Adipocyte (in vitro differentiated cells): Measurements from ENCODE around the gene DZIP1.

Experiments
- DNase-seq: peaks from one replicate; pipeline ENCODE4 v3.0.0-alpha.2; 2015; ENCODE audit warnings: low read depth
- H3K27me3 ChIP-seq: replicated peaks from 2 replicates; pipeline ENCODE4 v1.7.0; 2013; ENCODE audit warnings: mild to moderate bottlenecking, low read length, moderate library complexity; ENCODE audit not compliant: control insufficient read depth, insufficient read depth
- H3K36me3 ChIP-seq: 2 replicates; pipeline ENCODE4 v1.7.0; 2013; ENCODE audit warnings: low read length, mild to moderate bottlenecking, moderate library complexity; ENCODE audit not compliant: control insufficient read depth, insufficient read depth, severe bottlenecking
- H3K4me1 ChIP-seq: 2 replicates; pipeline ENCODE4 v1.7.0; 2013; ENCODE audit warnings: mild to moderate bottlenecking, low read length, moderate library complexity; ENCODE audit not compliant: control insufficient read depth, insufficient read depth
- H3K4me3 ChIP-seq: 2 replicates; pipeline ENCODE4 v1.7.0; 2013; ENCODE audit warnings: mild to moderate bottlenecking, low read length, moderate library complexity
- H3K9ac ChIP-seq: 2 replicates; pipeline ENCODE4 v1.7.0; 2013; ENCODE audit warnings: mild to moderate bottlenecking, low read length, moderate library complexity
- H3K9me3 ChIP-seq: 2 replicates; pipeline ENCODE4 v1.7.0; 2013; ENCODE audit warnings: mild to moderate bottlenecking, low read length, moderate library complexity; ENCODE audit not compliant: control insufficient read depth

The DZIP1 gene

DNA sequence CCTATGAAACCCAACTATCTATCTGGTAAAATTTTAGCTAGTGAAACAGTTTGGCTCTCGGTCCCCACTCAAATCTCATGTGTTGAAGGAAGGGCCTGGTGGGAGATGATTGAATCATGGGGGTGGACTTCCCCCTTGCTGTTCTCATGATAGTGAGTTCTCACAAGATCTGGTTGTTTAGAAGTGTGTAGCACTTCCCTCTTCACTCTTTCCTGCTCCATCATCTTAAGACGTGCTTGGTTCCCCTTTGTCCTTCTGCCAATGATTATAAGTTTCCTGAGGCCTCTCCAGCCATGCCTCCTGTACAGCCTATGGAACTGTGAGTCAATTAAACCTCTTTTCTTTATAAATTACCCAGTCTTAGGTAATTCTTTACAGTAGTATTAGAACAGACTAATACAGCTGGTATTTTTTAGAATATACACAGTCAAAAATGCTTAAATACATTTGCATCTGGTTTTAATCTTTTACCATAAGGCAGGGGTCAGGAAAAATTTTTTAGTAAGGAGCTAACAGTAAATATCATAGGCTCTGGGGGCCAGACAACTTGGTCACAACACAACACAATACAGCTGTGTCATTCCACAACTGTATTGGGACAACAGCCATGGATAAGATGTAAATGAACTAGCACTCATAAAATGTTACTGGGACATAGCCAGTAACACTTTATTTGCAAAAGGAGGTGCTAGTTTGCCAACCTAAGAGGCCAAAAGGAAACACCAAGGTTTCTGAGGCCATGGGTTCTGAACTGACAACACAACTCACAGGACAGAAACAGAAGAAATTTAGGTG, 24.3 kb downstream of the DZIP1 start:
- peaks cover 75% of the 10 kb centered on the region for H3K36me3 ChIP-seq
- DNase-seq, result no peak

DNA sequence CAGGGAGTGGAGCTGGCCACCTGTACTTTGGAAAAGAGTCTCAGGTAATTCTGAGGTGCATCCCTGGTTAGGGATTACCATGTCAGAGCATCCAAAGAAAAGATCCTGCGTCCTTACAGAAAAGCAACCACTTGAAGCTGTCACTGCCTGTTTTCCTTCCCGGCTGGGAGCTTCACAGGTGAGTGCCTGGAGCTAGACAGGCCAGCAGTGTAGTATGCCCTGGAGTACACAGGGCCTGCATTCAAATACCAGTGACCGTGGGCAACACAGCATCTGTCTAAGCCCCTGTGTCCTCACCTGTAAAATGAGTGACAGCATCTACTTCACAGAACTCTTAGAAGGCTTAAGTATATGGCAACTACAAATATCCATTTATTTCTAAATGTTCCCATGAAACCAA, 29.0 kb downstream of the DZIP1 start:
- peaks cover 71% of the 10 kb centered on the region for H3K36me3 ChIP-seq
- no peak overlapping the region for H3K9ac ChIP-seq
- no peaks in the 10 kb centered on the region for H3K9me3 ChIP-seq
- no peak overlapping the region for H3K4me3 ChIP-seq
- DNase-seq, result no peak
- no peaks in the 10 kb centered on the region for H3K27me3 ChIP-seq
- no peaks in the 10 kb centered on the region for H3K4me1 ChIP-seq

More for the DNA sequence above, 24.3 kb downstream of the DZIP1 start:
- Histone ChIP-seq H3K27me3 (no peaks in the 10 kb centered on the region), H3K4me3 (no peak overlapping the region), H3K9ac (no peak overlapping the region), H3K4me1 (no peaks in the 10 kb centered on the region), H3K9me3 (no peaks in the 10 kb centered on the region)

DNA sequence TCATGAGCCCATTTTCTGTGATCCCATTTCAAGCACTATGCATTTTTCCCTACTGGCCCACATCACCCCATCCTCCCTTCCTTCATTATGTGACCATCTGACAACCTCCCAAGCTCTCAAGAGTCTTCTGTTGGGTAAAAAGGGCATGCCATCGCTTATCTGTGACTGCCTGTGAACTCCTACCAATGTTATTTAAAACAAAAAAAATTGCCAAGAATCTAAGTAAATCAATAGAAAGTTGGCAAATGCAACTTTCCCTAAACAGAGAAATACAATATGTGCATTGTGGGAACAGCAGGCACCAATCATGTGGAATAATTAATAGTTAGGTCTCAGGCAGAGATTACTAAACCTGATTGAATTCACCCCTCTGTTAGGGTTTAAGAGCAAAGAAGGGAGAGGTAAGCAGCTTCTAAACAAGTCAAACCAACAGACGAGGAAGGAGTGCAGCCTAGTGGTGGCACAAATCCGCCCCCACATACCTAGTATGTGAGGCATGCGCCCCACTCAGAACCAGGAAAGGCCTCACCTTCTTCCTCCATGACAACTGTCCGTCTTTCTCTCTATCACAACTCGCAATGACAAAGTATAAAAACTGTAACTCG, 29.8 kb downstream of the DZIP1 start:
- DNase-seq, result no peak
- Histone ChIP-seq H3K36me3 (peaks cover 70% of the 10 kb centered on the region), H3K4me3 (no peak overlapping the region)

DNA sequence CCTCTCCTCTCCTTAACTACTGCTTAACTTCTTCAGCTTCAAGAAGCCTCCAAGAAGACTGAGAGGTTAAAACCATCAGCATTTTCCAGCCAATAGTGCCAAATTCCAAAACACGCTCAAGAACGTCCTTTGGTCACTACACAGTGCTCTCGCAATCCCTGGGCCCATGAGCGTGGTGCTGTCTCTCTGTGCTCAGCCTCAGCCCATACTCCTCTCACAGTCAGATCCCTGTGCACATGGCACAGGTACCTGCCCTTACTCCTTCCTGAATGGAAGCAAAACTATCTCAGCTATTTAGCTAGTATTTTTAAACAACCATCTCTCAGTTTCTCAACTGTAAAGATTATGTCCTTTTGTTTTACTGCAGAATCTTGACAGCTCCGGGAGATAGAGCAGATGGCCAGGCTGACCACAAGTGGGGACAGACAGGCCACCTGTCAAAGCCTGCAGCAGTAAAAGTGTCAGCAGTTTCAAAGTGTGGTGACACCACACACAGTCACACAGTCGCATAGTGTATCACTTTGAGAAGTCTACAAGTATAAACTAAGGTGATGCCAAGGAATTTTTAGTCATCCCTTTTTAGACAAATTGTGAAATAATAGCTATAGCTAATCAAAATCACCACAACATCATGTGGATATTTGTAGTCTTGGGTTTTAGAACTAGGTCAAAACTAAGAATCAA, 35.7 kb downstream of the DZIP1 start:
- no peaks in the 10 kb centered on the region for H3K9me3 ChIP-seq
- H3K27me3 ChIP-seq, result no peaks in the 10 kb centered on the region
- no peaks in the 10 kb centered on the region for H3K4me1 ChIP-seq
- no peak overlapping the region for H3K4me3 ChIP-seq
- H3K9ac ChIP-seq, result no peak overlapping the region
- H3K36me3 ChIP-seq, result peaks cover 59% of the 10 kb centered on the region
- DNase-seq, result no peak

More for the DNA sequence above, 29.8 kb downstream of the DZIP1 start:
- Histone ChIP-seq H3K9ac (no peak overlapping the region), H3K9me3 (no peaks in the 10 kb centered on the region), H3K4me1 (no peaks in the 10 kb centered on the region), H3K27me3 (no peaks in the 10 kb centered on the region)

DNA sequence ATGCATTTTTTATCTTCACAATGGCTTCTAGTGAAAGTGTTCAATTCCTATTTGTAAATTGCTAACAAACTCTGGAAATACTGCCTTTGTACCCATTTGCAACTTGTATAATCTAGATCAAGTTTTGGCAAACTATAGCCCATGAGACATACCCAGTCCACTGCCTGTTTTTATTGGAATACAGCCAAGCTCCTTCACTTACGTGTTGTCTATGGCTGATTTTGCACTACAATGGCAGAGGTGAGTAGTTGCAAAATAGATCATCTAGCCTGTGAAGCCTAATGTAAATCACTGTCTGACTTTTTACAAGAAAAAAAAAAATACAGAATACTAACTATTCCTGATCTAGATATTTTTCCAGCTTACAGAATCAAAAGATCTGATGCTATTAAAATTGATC, 37.1 kb downstream of the DZIP1 start:
- Histone ChIP-seq H3K4me1 (no peaks in the 10 kb centered on the region), H3K4me3 (no peak overlapping the region), H3K36me3 (peaks cover 65% of the 10 kb centered on the region), H3K9me3 (no peaks in the 10 kb centered on the region), H3K9ac (no peak overlapping the region), H3K27me3 (no peaks in the 10 kb centered on the region)
- DNase-seq, result peak; percentile 34

DNA sequence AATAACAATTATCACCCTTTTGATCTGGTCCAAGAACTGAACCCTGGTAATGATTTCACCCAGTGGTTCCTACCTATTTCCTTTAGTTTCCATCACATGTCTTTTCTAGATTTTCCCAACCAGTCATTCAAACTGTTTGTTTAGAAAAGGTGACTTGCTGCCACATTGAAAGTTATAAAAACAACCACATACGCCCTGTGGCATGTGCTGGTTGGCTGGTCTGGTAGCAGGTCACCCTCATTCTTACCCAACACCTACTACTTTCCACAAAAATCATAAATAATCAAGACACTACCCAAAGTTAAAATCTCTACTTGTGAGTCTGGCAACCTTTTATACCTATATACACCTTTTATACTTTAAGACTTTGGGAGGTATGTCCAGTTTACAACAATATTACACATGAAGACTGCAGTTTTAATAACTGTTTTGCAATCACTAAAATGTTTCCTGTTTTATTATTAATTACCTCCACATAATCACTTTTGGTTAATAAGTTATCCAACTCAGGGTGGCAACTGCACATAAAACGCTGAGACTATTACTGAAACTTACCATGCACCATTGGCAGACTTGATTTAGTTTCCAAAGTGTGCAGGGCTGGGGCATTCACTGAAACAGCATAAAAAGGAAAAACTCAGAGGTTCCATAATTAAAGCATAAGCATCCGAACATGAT, 38.9 kb downstream of the DZIP1 start:
- H3K4me1 ChIP-seq, result no peaks in the 10 kb centered on the region
- H3K36me3 ChIP-seq, result peaks cover 58% of the 10 kb centered on the region
- H3K4me3 ChIP-seq, result no peak overlapping the region
- DNase-seq, result no peak
- no peak overlapping the region for H3K9ac ChIP-seq
- H3K9me3 ChIP-seq, result no peaks in the 10 kb centered on the region
- no peaks in the 10 kb centered on the region for H3K27me3 ChIP-seq

DNA sequence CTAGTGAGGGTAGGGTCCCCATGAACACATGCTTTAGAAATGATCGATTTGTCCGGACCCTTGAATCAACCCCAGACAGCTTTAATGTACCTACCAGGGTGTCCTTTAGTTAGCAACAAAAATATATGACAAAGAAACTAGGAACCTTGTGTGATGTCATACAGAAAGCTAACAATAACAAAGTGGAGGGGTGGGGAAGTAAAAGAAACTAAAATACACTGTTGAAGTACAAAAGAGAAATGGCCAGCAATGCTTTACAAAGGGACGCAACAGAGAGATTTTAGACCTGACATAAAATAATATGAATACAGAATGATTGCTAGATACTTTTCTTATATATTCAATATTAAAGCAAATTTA, 40.0 kb downstream of the DZIP1 start:
- no peak for DNase-seq
- peaks cover 51% of the 10 kb centered on the region for H3K36me3 ChIP-seq
- no peak overlapping the region for H3K4me3 ChIP-seq
- H3K4me1 ChIP-seq, result no peaks in the 10 kb centered on the region
- H3K27me3 ChIP-seq, result no peaks in the 10 kb centered on the region
- H3K9me3 ChIP-seq, result no peaks in the 10 kb centered on the region
- no peak overlapping the region for H3K9ac ChIP-seq

DNA sequence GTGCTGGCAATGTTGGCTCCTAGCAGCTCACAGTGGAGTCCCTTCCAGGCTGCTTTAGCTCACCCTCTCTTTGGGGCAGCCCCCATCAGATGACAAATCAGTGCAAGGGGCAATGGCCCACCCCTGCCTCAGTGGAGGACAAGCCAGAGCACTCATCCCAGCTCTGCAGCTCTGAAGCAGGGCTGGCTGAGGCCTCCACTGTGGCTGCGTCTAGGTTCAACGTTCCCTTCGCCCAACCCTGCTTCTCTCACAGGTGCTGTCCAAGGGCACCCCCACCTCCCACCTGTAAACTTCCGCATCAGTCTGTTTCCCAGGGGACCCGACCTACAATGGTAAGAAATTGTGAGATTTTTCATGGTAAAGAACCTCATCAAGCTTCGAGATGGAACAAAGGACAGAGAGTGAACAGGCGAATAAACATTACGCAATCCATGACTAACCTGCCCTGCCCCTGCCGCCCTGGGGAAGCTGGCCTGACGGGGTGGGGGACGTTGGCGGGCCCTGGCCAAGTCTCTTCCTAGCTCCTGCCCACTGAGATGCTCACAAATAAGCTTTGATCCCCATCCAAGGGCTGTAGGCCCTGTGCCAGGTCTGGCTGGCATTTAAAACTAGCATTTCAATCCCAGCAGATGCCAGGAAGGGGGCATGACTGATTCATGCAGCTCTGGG, 40.5 kb downstream of the DZIP1 start:
- Histone ChIP-seq H3K27me3 (no peaks in the 10 kb centered on the region), H3K4me1 (no peaks in the 10 kb centered on the region), H3K4me3 (no peak overlapping the region), H3K9me3 (no peaks in the 10 kb centered on the region), H3K9ac (no peak overlapping the region), H3K36me3 (peaks cover 56% of the 10 kb centered on the region)
- no peak for DNase-seq

DNA sequence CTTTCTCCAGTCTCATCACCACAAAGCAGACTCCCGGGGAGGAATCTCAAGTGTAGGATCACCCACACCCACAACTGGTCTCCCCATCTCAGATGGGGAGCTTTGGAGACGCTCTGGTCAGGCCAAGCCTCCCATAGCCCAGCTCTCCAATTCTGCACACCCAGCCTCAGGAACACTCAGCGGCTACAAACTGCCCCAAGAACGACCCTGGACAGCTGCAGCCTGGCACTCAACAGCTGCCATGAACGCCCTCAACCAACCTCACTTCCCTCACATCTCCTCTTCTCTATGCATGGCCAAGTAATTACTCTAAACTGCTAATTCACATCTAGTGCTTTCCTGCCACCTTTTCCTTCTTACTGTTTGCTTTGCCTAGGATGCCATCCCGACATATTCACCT, 42.6 kb downstream of the DZIP1 start:
- DNase-seq, result no peak
- H3K9me3 ChIP-seq, result no peaks in the 10 kb centered on the region
- no peaks in the 10 kb centered on the region for H3K27me3 ChIP-seq
- peaks cover 58% of the 10 kb centered on the region for H3K36me3 ChIP-seq
- no peaks in the 10 kb centered on the region for H3K4me1 ChIP-seq
- H3K4me3 ChIP-seq, result no peak overlapping the region
- H3K9ac ChIP-seq, result no peak overlapping the region

DNA sequence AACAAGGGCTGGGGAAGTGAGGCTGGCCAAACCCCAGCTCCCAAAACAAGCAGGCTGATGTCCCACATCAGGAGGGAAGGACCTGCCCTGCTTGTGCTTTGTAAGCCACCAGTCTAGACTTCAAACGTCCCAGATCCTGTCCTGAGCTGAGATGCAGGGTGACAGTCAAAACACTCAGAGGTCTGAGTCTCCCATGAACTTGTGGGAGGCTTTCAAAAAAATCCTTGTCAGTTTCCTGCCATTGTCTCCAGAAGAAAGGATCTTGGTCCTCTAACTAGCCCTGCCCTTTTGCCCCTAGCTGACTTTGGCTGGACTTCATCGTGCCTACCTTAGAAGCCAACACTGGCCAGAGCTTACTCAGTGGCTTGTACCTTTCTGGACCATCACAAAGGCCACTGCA, 43.3 kb downstream of the DZIP1 start:
- H3K9me3 ChIP-seq, result no peaks in the 10 kb centered on the region
- H3K36me3 ChIP-seq, result peaks cover 56% of the 10 kb centered on the region
- no peaks in the 10 kb centered on the region for H3K4me1 ChIP-seq
- H3K27me3 ChIP-seq, result no peaks in the 10 kb centered on the region
- no peak overlapping the region for H3K4me3 ChIP-seq
- no peak for DNase-seq
- H3K9ac ChIP-seq, result no peak overlapping the region

DNA sequence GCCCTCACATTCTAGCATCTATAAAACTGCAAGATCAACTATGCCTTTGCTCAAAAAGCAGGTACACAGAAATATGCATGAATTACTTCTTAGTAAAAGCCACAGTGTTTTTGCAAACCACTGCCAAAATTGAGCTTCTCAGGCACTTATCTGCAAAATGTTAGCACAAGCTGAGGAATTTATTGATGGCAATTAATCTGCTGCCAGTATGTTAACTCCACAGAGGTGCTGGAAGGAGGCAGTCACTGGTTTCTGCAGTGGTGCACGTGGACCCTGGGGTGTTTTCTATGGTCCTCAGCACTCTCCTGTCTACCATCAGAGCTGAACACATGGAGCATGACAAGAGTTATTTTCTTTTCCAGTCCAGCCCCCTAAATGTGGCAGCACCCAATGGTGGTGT, 47.8 kb downstream of the DZIP1 start:
- Histone ChIP-seq H3K9me3 (no peaks in the 10 kb centered on the region), H3K4me3 (no peak overlapping the region), H3K9ac (no peak overlapping the region), H3K36me3 (peaks cover 43% of the 10 kb centered on the region), H3K4me1 (no peaks in the 10 kb centered on the region), H3K27me3 (no peaks in the 10 kb centered on the region)
- DNase-seq, result no peak
